NOMO-1 (cell line): ENCODE measurements around the gene NFIX.

ENCODE experiments used
- DNase-seq, 2 experiments: peaks; one replicate each; lab custom pipeline; 2025; ENCODE audit not compliant: unreplicated experiment in 2 of 2; lab: John Stamatoyannopoulos, UW

The NFIX gene

DNA sequence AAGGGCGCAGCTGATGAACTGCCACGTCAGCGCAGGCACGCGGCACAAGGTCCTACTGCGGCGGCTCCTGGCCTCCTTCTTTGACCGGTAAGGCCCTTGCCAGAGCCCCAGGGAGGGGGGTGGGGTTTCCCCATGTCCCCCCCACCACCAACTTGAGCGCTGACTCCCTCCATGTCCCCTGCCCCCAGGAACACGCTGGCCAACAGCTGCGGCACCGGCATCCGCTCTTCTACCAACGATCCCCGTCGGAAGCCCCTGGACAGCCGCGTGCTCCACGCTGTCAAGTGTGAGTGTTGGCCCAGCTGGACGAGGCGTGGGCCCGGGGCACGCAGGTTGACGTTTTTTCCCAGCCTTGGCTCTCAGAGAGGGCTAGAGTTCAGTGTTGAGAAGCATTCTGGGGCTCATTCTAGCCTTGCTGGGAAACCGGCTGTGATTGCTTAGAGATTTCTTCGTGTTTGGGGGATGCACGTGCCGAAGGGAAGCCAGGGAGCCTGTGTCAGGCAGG is 142.1 kb downstream of the NFIX start:
- no peak for DNase-seq

DNA sequence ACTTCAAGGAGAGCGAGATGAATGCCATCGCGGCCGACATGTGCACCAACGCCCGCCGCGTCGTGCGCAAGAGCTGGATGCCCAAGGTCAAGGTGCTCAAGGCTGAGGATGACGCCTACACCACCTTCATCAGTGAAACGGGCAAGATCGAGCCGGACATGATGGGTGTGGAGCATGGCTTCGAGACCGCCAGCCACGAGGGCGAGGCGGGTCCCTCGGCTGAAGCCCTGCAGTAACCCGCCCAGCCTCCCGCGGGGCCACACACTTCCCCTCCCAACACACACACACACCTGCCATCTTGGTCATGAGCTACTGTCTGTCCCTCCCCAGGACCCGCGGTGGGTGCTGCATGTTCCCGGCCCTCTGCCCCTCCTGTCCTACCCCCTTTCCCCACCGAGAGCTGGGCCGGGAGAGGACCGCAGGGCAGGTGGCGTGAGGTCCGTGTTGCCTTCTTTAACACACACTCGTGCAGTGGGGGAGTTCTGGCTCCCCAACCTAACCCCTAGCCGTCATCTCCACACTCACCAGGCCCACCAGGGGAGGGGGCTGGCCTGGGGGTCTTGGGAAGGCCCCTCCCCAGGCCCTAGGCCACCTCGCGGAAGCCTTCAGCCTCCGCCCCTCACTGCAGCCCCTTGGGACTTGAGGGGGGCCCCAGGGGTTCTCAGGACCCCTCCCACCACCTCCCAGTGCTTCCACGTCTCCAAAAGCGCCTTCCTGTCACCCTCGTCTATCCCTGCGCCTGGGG is 143.1 kb downstream of the NFIX start:
- no peak for DNase-seq

DNA sequence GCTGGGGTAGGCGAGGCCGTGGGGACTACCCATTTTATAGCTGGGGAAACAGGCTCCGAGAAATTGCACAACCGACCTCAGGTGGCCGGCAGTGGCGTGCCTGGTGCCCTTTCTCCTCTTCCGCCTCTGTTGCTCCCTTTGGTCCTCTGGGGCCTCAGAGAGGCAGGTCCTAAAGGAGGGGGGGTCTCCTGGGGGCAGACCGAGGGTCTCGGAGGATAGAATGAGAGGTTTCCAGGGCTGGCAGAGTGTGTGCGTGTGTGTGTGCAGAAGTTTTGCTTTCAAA is 143.6 kb downstream of the NFIX start:
- no peak for DNase-seq

DNA sequence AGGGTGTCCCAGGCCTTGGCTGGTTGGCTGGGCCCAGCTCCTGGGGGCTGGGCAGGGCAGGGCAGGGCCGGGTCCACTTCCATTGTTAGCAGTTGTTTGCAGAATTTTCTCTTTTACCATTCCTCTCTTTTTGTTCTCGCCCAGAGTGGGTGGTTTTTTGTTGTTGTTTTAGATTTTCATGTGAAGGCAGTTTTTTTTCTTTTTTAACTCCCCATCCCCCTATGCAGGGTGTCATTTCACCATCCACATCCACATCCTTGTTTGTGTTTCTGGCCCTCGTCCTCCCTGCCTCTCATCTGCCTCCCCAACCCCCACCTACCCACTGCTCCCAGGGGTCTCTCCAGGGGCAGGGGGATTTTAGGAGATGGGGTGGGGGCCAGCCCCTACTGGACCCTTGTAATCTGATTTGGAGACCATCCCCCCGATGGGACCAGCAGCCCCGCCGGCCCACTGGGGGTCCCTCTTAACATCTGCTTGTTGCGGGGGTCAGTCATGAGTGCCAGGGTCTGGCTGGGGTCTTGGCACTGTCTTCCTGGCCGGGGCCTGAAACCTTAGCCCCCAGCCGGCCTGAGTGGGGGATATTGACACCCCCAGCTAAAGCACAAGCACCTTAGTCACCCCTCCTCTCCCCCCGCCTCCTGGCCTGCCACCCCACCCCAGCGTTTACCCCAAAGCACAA is 144.5 kb downstream of the NFIX start:
- no peak for DNase-seq

DNA sequence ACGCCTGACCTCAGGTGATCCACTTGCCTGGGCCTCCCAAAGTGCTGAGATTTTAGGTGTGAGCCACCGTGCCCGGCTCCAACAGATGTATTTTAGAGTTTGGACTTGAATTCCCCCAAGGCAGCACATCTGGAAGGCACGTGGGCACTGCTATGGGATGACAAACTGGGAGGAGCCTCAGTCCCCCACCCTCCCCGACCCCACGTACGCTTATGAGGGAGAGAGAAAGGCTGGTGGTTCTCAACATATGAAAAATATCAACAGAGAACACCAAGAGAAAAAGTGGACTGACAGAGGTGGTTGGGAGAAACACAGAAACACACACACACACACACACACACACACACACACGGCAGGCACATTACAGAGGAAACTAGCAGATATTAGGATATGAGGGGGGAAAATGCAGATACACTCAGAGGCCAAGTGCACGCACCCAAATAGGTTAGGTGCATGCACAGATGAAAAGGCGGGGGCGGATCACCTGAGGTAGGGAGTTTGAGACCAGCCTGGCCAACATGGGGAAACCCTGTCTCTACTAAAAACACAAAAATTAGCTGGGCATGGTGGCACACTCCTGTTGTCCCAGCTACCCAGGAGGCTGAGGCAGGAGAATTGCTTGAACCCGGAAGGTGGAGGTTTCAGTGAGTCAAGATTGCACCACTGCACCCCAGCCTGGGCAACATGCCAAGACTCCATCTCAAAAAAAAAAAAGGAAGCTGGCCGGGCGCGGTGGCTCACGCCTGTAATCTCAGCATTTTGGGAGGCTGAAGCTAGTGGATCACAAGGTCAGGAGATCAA is 151.7 kb downstream of the NFIX start:
- peak; percentile 31 to 41 for DNase-seq
